Measurements from ENCODE around the gene SETD1B. TPM values are rescaled to one million over a fixed set of nuclear protein-coding genes. Genes with fewer than 3 reads are reported as not detected.
A peak's percentile ranks its signal among the peaks of the same experiment; 100 is the strongest.

SETD1B gene
- total and polyA plus RNA-seq, 2 of the 4 experiments (the other 2 are of a cell fraction), result 0.90 to 5.1 TPM

GRCh38 chr12:121765573-121765972 is 38.2 kb upstream of the SETD1B start:
- H2BK120ac ChIP-seq (ENCODE audit: low read depth, low read length), result peak overlapping the region; percentile 60
- peak; percentile 79 for ATAC-seq (ENCODE audit: low read depth)
- peaks cover 2% of the 10 kb centered on the region; the same call in 1 of the 2 replicates for H3K36me3 ChIP-seq (ENCODE audit: control insufficient read depth, insufficient read depth, low read length)
- peak overlapping the region; percentile 51; the same call in 1 of the 2 replicates for H3K4ac ChIP-seq (ENCODE audit: low read depth, low read length)
- H3K27ac ChIP-seq (ENCODE audit: insufficient read depth, low read length), result peak overlapping the region; percentile 35
- H2BK15ac ChIP-seq (ENCODE audit: low read depth, low read length), result no peak overlapping the region; the same call in 2 of the 3 replicates
- peaks cover 0 to 23% of the 10 kb centered on the region in 2 experiments; a peak in 2 of 4 replicates for H3K79me1 ChIP-seq (ENCODE audit: low read depth in 1 of 2, low read length in 2 of 2)
- H4K5ac ChIP-seq (ENCODE audit: low read depth, low read length), result no peak overlapping the region
- 0 out of 2 replicates have a peak overlapping the region, but pooled peaks have one; percentile 10 for H3K14ac ChIP-seq (replicated peaks; ENCODE audit: low read depth, low read length)
- H2AFZ ChIP-seq (replicated peaks; ENCODE audit: low read length, poor library complexity), result peak overlapping the region; percentile 67
- H4K91ac ChIP-seq (ENCODE audit: insufficient read depth, low read depth, low read length), result peak overlapping the region; percentile 17; the same call in 1 of the 2 replicates
- H3K9ac ChIP-seq (ENCODE audit: low read depth, low read length), result no peak overlapping the region
- dilution Hi-C loops (cut with HindIII; ENCODE audit: low sequenced_read_pairs, unreplicated experiment) (no loop called here), intact Hi-C loops (cut with micrococcal nuclease) (loop anchor here (5.0 kb wide), 1 partner anchor 53 kb away; the partner anchor contains the start of gene TMEM120B), in situ Hi-C loops (cut with MboI; ENCODE audit: low sequenced_read_pairs) (no loop called here)
- H3K4me3 ChIP-seq (ENCODE audit: insufficient read depth, low read depth, low read length), result no peak overlapping the region
- H3K9me1 ChIP-seq (ENCODE audit: insufficient read depth, low read length), result peaks cover 25% of the 10 kb centered on the region
- BruUV-seq (replicated peaks), result no TSS peak
- H4K8ac ChIP-seq (ENCODE audit: low read depth in 2 of 2, low read length in 2 of 2), result peak overlapping the region in 1 of 2 experiments; percentile 22; a peak in 1 of 4 replicates
- H2AK9ac ChIP-seq (replicated peaks; ENCODE audit: low read depth, low read length, poor library complexity), result peak overlapping the region; percentile 87
- WGBS, 2 experiments (ENCODE audit: extremely low coverage in 2 of 2, insufficient read length in 1 of 2), result 40% methylated on average over 1 of the region's 5 CpGs; no CpG with 5 or more reads in 1 of the 2 experiments
- H4K20me1 ChIP-seq (ENCODE audit: insufficient read depth, low read length), result no peaks in the 10 kb centered on the region; the same call in 1 of the 2 replicates
- no peak overlapping the region for H3K23ac ChIP-seq (ENCODE audit: low read depth, low read length)
- CTCF ChIA-PET, result interaction anchor here (1.2 kb wide), 1 partner anchor 53 kb away, joined by 6 read pairs; the partner anchor contains the start of gene TMEM120B
- no peak overlapping the region; the same call in 1 of the 2 replicates for H3K18ac ChIP-seq (ENCODE audit: low read depth, low read length)
- POLR2A ChIA-PET (ENCODE audit: unreplicated experiment), result no interaction called here
- peaks cover 30% of the 10 kb centered on the region for H3K4me1 ChIP-seq (ENCODE audit: control insufficient read depth, insufficient read depth, low read length)
- 0 out of 2 replicates have a peak overlapping the region, but pooled peaks have one; percentile 43 for H2BK20ac ChIP-seq (ENCODE audit: low read depth, low read length)
- no peaks in the 10 kb centered on the region for H3K9me3 ChIP-seq (ENCODE audit: control insufficient read depth, insufficient read depth, low read length)
- peak overlapping the region; percentile 22; the same call in 1 of the 2 replicates for H2AK5ac ChIP-seq (ENCODE audit: low read depth, low read length)
- H2BK5ac ChIP-seq (ENCODE audit: low read depth, low read length, poor library complexity, severe bottlenecking), result peak overlapping the region; percentile 25
- H3K56ac ChIP-seq (ENCODE audit: extremely low read depth, insufficient read depth, low read length), result no peak overlapping the region
- DNase-seq, result peak; percentile 97
- H3K4me2 ChIP-seq (ENCODE audit: low read depth, low read length), result no peak overlapping the region; the same call in 1 of the 2 replicates
- H3K27me3 ChIP-seq (ENCODE audit: control insufficient read depth, insufficient read depth, low read length), result no peaks in the 10 kb centered on the region
- TF ChIP-seq FOS (IDR thresholded peaks at IDR 0.05; ENCODE audit: low read depth, low read length), result peak; percentile 98
- TF ChIP-seq USF2 (IDR thresholded peaks at IDR 0.05; ENCODE audit: low read depth, low read length), result no peak
- TF ChIP-seq MAFK (IDR thresholded peaks at IDR 0.05; ENCODE audit: low read depth, low read length), result no peak
- no peak for TF ChIP-seq CHD1 (IDR thresholded peaks at IDR 0.05; ENCODE audit: low read depth, low read length)
- TF ChIP-seq CEBPB (IDR thresholded peaks at IDR 0.05; ENCODE audit: low read depth, low read length), result no peak
- peak; percentile 70; the same call in 1 of the 2 replicates for TF ChIP-seq BHLHE40 (IDR thresholded peaks at IDR 0.05; ENCODE audit: low read depth, low read length)
- no peak for TF ChIP-seq SMC3 (IDR thresholded peaks at IDR 0.05; ENCODE audit: low read depth, low read length)
- TF ChIP-seq RAD21 (IDR thresholded peaks at IDR 0.05; ENCODE audit: low read length), result no peak
- TF ChIP-seq POLR2A (IDR thresholded peaks at IDR 0.05; ENCODE audit: low read depth, low read length), result no peak
- TF ChIP-seq RCOR1 (IDR thresholded peaks at IDR 0.05; ENCODE audit: insufficient replicate concordance, low read length), result peak; percentile 37
- no peak for TF ChIP-seq ELK1 (IDR thresholded peaks at IDR 0.05; ENCODE audit: borderline replicate concordance, low read depth, low read length)
- TF ChIP-seq CTCF (conservative IDR thresholded peaks at IDR 0.05; ENCODE audit: low read depth, low read length), result no peak
- peak; percentile 51; the same call in 1 of the 2 replicates for TF ChIP-seq MAZ (IDR thresholded peaks at IDR 0.05; ENCODE audit: borderline replicate concordance, low read depth, low read length)
- TF ChIP-seq NFE2L2 (IDR thresholded peaks at IDR 0.05; ENCODE audit: low read depth, low read length), result no peak
- no peak for TF ChIP-seq MXI1 (IDR thresholded peaks at IDR 0.05; ENCODE audit: borderline replicate concordance, low read depth, low read length)

Data from IMR-90 (cell line).